CD4-positive, alpha-beta T cell treated with Interleukin-2 at 100 ng/mL for 4 hours (primary cell): ENCODE measurements around the gene ACER1.
"Not testable (repeated sequence)": the region's sequence is repeated elsewhere in the genome, so short reads cannot be mapped to it uniquely, and the experiment has no call there.

Experiments
- DNase-seq: peaks from one replicate; pipeline ENCODE4 v3.0.0-alpha.2; 2020; ENCODE audit warnings: low spot score

The ACER1 gene

DNA sequence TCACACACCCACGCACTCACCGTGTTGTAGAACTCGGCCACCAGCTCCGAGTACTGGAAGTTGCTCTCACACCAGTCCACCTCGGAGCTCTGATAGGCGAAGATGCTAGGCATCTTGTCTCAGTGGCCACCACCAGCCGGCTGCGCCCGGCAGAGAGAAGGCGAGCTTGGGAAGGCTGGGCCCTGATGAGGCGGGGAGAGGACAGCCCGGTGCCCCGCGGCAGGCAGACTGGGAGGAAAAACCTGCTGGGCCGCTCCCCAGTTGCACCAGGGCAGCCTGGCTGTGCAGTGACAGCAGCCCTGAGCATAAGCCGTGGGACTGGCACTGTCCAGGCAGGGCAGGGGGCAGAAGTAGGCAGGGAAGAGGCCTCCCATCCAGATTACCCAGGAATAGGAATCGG, at the start of gene ACER1:
ACER1 (minus strand) TSS at position 174 of the 400 bp plus-strand sequence; CDS start at position 113, 61 bp downstream.
- no peak for DNase-seq

DNA sequence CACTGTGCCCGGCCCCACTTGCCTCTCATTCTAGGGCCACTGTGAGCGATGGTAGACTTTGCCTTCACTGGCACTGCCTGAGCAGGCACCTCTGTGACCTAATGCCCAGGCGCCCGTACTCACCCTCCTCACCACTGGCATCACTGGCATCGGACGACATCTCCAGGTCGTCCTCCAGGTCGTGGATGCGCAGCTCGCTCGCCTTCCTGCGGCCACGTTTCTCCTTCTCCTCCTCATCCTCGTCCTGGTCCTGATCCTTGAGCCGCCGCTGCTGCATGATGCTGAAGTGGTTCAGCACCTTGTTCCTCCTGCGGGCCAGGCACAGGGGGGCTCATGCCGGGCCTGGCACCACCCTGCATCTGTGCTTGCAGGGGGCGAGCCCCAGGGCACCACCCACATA, 49.8 kb upstream of the ACER1 start:
- no peak for DNase-seq

GRCh38 chr19:6381030-6381750, 47.8 kb upstream of the ACER1 start:
- DNase-seq = no peak

GRCh38 chr19:6379744-6380143, 46.3 kb upstream of the ACER1 start:
- DNase-seq = no peak

DNA sequence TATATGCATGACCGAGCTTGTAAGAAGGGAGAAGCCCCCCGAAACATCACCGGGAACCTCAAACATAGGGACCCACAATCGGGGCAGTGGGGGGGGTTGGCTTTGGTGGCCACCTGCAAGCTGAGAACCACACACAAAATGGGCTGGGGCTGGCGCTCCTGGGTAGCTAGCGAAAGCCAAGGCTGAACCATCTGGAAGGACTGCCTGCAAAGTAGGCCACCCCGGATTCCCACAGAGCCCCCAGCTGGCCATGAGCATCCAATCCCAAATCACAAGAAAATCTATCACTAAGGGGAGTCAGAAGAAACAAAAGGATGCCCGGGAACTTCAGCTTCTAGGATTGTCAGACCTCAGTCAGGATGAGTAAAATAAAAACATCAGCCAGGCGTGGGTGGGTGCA, 45.1 kb upstream of the ACER1 start:
- DNase-seq = no peak

- no peak for DNase-seq
Observed at GRCh38 chr19:6378041-6378440, 44.6 kb upstream of the ACER1 start.

DNA sequence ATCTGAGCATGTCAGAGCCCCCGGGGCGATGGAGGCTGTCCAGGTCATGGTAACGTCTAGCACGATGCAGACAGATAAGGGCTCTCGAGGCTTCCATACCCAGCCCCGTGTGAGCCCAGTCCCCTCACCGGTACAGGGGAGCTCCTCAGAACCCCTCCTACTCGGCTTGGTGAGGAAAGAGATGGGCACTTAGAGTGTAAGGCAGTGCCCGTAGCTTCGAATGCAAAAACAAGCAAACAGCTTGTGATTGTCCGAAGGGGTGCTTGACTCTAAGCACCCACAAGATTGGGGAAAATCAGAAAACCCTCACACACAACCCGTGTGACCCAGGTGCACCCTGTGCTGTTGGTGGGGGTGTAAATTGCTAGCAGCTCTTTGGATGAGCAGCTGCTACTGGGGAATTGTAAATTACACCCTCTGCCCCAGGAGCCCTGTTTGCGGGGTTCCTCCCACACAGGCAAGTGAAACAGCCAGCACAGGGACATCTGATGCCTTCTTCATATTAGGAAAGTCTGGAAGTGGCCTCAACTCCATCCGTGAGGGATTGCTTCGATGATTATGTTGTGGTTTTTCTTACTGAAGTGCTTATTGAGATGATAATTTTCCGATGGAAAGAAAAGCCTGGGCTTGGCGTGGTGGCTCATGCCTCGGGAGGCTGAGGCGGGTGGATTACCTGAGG, 43.2 kb upstream of the ACER1 start:
- DNase-seq = no peak

DNA sequence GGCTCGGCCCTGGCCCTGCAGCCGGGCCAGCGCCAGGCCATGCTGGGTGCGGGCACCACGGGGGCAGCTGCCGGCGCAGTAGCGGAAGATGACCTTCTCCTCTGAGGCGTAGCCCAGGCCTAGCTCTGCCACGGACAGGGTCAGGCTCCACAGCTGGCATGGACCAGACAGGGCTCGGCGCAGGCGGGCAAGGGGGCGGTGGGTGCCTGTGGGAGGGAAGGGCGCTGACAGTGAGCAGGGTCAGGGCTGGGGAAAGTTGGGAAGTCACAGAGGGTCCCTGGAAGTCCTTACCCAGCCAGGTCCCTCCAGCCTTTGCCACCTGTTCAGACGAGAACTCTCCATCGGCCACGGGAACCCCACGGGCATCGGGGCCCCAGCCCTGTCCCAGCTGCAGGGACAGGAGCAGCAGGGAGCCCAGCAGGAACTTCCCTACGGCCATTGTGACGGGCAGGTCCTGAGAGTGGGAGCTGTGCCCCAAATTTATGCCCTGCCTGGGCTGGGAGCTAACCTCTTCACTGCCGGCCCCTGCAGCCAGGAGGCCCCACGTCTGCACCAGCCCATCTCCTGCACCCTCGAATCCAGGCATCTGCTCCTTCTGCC, 42.1 kb upstream of the ACER1 start, which contains the start of gene PSPN:
PSPN (minus strand) TSS at position 523 of the 600 bp plus-strand sequence; CDS start at position 439, 84 bp downstream.
- DNase-seq = no peak

DNA sequence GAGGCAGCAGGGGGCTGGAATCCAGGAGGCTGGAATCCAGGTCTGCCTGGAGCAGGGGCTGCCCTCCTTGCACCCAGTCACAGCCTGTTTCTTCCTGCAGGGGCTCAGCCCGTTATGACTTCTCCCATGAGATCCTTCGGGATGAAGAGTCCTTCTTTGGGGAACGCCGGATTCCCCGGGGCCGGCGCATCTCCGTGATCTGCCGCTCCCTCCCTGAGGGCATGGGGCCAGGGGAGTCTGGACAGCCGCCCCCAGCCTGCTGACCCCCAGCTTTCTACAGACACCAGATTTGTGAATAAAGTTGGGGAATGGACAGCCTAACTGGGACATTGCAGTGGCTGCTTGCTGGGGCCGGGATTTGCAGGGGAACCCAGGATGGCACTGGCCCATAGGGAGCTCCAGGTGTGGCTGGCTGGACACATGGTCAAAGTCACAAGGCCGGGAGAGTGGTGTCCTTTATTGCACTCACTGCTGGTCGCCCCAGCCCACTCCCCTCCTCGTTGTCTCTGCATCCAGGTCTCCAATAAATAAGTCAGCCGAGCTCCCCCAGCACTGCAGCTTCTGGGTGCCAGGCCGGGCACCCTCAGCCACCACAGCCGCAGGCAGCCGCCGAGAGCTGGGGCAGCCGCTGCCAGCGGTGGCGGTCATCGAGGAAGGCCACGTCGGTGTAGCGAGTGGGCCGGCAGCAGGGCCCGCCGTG, 41.4 kb upstream of the ACER1 start:
- no peak for DNase-seq

GRCh38 chr19:6374161-6374709, 40.8 kb upstream of the ACER1 start:
- DNase-seq = no peak

GRCh38 chr19:6373813-6374108, 40.3 kb upstream of the ACER1 start:
- DNase-seq = no peak

GRCh38 chr19:6373096-6373812, 39.8 kb upstream of the ACER1 start:
- peak; percentile 98 for DNase-seq

DNA sequence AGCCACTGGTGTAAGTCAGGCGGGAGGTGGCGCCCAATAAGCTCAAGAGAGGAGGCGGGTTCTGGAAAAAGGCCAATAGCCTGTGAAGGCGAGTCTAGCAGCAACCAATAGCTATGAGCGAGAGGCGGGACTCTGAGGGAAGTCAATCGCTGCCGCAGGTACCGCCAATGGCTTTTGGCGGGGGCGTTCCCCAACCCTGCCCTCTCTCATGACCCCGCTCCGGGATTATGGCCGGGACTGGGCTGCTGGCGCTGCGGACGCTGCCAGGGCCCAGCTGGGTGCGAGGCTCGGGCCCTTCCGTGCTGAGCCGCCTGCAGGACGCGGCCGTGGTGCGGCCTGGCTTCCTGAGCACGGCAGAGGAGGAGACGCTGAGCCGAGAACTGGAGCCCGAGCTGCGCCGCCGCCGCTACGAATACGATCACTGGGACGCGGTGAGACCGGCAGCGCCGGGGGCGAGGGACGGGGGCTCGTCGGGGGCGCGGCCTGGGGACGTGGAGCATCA, 39.2 kb upstream of the ACER1 start, which contains the start of gene ALKBH7:
ALKBH7 (plus strand) TSS at position 201 of the 502 bp plus-strand sequence; CDS start at position 228, 27 bp downstream.
- peak; percentile 99 for DNase-seq

DNA sequence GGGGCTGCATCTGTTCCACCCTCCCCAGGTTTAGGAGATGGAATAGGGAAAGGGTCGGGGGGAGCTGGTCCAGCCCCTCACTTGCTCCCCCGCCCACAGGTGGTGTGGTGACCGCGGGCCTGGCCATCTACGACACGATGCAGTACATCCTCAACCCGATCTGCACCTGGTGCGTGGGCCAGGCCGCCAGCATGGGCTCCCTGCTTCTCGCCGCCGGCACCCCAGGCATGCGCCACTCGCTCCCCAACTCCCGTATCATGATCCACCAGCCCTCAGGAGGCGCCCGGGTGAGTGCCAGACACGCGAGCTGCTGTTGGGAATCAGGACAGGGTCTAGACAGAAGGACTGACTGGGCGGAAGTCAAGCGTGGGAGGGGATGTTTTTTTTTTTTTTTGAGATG, 30.9 kb upstream of the ACER1 start:
- DNase-seq = no peak

GRCh38 chr19:6362351-6362801, 29.0 kb upstream of the ACER1 start:
- DNase-seq = peak; percentile 55

DNA sequence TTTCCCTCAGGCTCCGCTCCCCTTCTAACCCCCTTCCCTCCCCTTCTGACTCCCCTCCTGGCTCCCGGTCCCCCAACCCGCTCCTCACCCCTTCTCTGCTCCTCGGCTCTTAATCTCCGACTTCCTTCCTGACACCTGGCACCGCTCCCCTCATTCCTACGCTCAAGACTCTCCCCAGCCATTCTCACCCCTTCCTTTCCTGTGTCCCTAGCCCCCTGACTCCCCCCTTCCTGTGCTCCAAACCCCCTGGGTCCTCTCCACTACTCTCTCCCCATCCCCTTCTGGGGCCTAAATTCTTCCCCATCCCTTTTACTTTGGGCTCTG, 28.6 kb upstream of the ACER1 start:
- no peak for DNase-seq

GRCh38 chr19:6360857-6361216, 27.4 kb upstream of the ACER1 start:
- DNase-seq = not testable (repeated sequence)

- not testable (repeated sequence) for DNase-seq
Observed at GRCh38 chr19:6360445-6360844, 27.0 kb upstream of the ACER1 start.

DNA sequence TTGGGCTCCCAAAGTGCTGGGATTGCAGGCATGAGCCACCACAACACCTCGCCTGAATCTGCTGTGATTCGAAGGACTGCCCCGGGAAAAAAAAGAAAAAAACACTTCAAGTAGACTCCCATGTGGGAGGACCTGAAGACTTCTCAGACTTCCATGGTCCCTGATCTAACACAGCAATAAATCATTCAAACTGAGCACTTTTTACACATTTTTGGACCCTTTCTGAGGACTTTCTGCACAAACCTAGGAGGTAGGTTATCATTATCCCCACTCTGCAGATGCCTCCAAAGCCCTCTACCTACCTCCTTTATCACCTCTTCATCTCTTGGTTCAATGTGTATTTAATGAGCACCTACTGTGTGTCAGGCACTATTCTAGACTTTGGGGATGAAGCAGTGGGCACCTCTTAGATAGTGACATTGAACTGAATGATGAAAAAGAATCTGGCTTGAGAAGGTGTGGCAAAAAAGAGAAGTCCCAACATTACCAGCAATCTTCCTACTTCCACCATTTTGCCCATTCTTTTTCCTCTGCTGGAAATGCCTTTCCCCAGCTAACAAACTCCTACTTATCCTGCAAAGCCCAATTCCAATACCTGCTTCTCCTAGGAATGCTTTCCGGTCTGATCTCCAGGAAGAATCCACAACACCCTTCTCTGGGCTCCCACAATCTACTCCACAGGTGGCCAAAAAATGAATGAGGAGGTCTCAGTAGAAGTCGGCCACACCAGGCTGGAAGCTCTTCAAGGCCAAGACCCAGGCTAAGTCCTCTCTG, 26.3 kb upstream of the ACER1 start:
- no peak for DNase-seq

DNA sequence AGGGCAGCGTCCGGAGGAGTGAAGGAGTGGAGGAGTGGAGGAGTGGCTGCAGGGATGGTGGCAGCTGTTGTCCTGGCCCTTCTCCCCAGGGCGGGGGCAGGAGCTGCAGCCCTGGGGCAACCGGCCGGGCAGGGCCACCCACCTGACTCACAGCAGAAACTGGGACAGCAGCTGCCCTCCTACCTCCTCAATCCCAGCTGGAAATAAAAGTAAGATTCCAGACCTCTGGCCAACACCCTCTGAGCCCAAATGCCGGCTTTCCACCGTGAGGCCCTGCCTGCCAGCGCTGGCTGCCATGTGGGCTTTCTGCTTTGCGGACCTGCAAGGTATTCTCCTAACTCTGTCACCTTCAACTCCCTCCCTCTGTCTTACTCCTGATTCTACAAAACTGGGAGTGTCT, 24.6 kb upstream of the ACER1 start:
- no peak for DNase-seq

DNA sequence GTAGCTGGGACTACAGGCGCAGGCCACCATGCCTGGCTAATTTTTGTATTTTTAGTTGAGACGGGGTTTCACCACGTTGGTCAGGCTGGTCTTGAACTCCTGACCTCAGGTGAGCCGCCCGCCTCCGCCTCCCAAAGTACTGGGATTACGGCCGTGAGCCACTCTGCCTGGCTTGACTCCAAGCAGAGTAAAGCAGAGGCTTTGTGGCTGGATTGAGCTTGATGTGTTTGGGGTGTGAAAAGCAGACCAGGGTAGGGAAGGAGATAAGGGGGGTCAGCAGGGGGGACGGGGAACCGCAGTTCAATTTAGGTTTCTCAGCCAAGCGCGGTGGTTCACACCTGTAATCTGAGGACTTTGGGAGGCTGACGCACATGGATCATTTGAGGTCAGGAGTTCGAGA, 23.8 kb upstream of the ACER1 start:
- DNase-seq = no peak
